DOHH2 (cell line): ENCODE results near the gene GPHN.
"Not testable (repeated sequence)": the region's sequence is repeated elsewhere in the genome, so short reads cannot be mapped to it uniquely, and the experiment has no call there.

Experiments used
- H3F3A ChIP-seq: fragments of 200-600 bp; sonication (generic), shearing (Covaris generic); 2 replicates; pipeline ENCODE4 v1.6.0; 2016; ENCODE audit warnings: antibody characterized with exemption, mild to moderate bottlenecking; ENCODE audit not compliant: control insufficient read depth, insufficient read depth
- H3K27ac ChIP-seq: fragments of 200-600 bp; sonication (generic); 2 replicates; pipeline ENCODE4 v1.5.1; 2014; ENCODE audit warnings: low read depth, mild to moderate bottlenecking, low read length, moderate library complexity
- H3K27me3 ChIP-seq: fragments of 200-600 bp; sonication (generic); 2 replicates; pipeline ENCODE4 v1.6.1; 2014; ENCODE audit warnings: mild to moderate bottlenecking, low read length, mixed read lengths; ENCODE audit not compliant: control insufficient read depth
- H3K36me3 ChIP-seq: fragments of 200-600 bp; sonication (generic); 2 replicates; pipeline ENCODE4 v1.6.1; 2014; ENCODE audit warnings: mild to moderate bottlenecking, low read length, moderate library complexity, mixed read lengths; ENCODE audit not compliant: control insufficient read depth
- H3K4me1 ChIP-seq: fragments of 200-600 bp; sonication (generic); 2 replicates; pipeline ENCODE4 v1.6.1; 2014; ENCODE audit warnings: mild to moderate bottlenecking, low read length, mixed read lengths; ENCODE audit not compliant: control insufficient read depth
- H3K4me2 ChIP-seq: fragments of 200-600 bp; sonication (generic); 2 replicates; pipeline ENCODE4 v1.6.0; 2014; ENCODE audit warnings: mild to moderate bottlenecking, low read length, moderate library complexity
- H3K4me3 ChIP-seq: fragments of 200-600 bp; sonication (generic); 2 replicates; pipeline ENCODE4 v1.5.1; 2014; ENCODE audit warnings: mild to moderate bottlenecking, low read length, mixed read lengths
- H3K79me2 ChIP-seq: fragments of 200-600 bp; sonication (generic); 2 replicates; pipeline ENCODE4 v1.6.1; 2014; ENCODE audit warnings: mild to moderate bottlenecking, low read length, mixed read lengths; ENCODE audit not compliant: control insufficient read depth
- H3K9me2 ChIP-seq: fragments of 200-600 bp; sonication (generic); replicated peaks from 2 replicates; pipeline ENCODE4 v1.6.1; 2014; ENCODE audit warnings: mild to moderate bottlenecking, low read length, mixed read lengths; ENCODE audit not compliant: control insufficient read depth
- H3K9me3 ChIP-seq: fragments of 200-600 bp; sonication (generic); 2 replicates; pipeline ENCODE4 v1.6.1; 2014; ENCODE audit warnings: antibody characterized with exemption, low read length, mixed read lengths; ENCODE audit not compliant: control insufficient read depth, insufficient read depth
- H4K20me1 ChIP-seq: fragments of 200-600 bp; sonication (generic); 2 replicates; pipeline ENCODE4 v1.6.0; 2014; ENCODE audit warnings: low read depth, mild to moderate bottlenecking, antibody characterized with exemption, low read length, moderate library complexity; ENCODE audit not compliant: control insufficient read depth, insufficient read depth
- EZH2phosphoT487 ChIP-seq: fragments of 200-600 bp; sonication (generic); IDR thresholded peaks from 2 replicates; pipeline ENCODE4 v1.6.1; 2017; ENCODE audit warnings: borderline replicate concordance, mild to moderate bottlenecking, antibody characterized with exemption, low read length, moderate library complexity, mixed read lengths
- TF ChIP-seq, protein P1 (sequence below): fragments of 200-600 bp; sonication (generic); IDR thresholded peaks from one replicate; pipeline ENCODE4 v1.5.1; 2014; ENCODE audit warnings: antibody characterized with exemption, mild to moderate bottlenecking, low read depth, low read length; ENCODE audit not compliant: poor library complexity, severe bottlenecking

The GPHN gene

GRCh38 chr14:66701813-66702212 lies 193.9 kb downstream of the GPHN start:
- no peak overlapping the region for H3K4me3 ChIP-seq
- TF ChIP-seq EZH2phosphoT487, result no peak
- TF ChIP-seq, protein P1, sequence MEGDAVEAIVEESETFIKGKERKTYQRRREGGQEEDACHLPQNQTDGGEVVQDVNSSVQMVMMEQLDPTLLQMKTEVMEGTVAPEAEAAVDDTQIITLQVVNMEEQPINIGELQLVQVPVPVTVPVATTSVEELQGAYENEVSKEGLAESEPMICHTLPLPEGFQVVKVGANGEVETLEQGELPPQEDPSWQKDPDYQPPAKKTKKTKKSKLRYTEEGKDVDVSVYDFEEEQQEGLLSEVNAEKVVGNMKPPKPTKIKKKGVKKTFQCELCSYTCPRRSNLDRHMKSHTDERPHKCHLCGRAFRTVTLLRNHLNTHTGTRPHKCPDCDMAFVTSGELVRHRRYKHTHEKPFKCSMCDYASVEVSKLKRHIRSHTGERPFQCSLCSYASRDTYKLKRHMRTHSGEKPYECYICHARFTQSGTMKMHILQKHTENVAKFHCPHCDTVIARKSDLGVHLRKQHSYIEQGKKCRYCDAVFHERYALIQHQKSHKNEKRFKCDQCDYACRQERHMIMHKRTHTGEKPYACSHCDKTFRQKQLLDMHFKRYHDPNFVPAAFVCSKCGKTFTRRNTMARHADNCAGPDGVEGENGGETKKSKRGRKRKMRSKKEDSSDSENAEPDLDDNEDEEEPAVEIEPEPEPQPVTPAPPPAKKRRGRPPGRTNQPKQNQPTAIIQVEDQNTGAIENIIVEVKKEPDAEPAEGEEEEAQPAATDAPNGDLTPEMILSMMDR, result no peak
- H3K27me3 ChIP-seq, result no peaks in the 10 kb centered on the region
- no peaks in the 10 kb centered on the region for H3F3A ChIP-seq
- H3K4me2 ChIP-seq, result no peak overlapping the region
- H3K9me3 ChIP-seq, result no peaks in the 10 kb centered on the region
- no peaks in the 10 kb centered on the region for H4K20me1 ChIP-seq
- no peaks in the 10 kb centered on the region for H3K36me3 ChIP-seq
- no peak overlapping the region for H3K27ac ChIP-seq
- H3K9me2 ChIP-seq, result no peaks in the 10 kb centered on the region
- no peaks in the 10 kb centered on the region for H3K4me1 ChIP-seq
- no peaks in the 10 kb centered on the region for H3K79me2 ChIP-seq

DNA sequence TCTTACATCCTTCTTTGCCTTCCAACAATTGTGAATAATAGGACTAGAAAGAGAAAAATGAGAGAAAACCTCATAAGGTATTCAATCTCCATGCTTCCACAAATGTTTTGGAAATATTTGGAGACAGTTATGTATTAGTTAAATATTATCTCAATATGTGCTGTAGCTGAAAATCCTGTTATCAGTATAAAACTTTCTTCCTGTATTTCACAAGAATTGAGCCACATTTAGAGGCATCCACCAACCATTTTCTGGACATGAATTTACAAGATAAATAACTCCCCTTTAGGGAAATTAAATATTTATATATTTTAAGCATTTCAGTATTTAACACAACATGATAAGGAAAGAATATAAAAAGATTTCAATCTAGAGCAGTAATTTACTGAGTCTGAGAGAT lies 200.3 kb downstream of the GPHN start:
- Histone ChIP-seq H3K27me3 (no peaks in the 10 kb centered on the region), H3K9me3 (no peaks in the 10 kb centered on the region; the same call in 1 of the 2 replicates), H3K4me1 (no peaks in the 10 kb centered on the region), H4K20me1 (no peaks in the 10 kb centered on the region), H3K36me3 (no peaks in the 10 kb centered on the region), H3K9me2 (no peaks in the 10 kb centered on the region), H3K27ac (no peak overlapping the region), H3F3A (no peaks in the 10 kb centered on the region), H3K4me2 (no peak overlapping the region), H3K4me3 (no peak overlapping the region), H3K79me2 (0 out of 2 replicates have a peak, but pooled peaks cover under 1% of the 10 kb centered on the region)
- TF ChIP-seq EZH2phosphoT487, result no peak
- TF ChIP-seq, protein P1, result no peak

- TF ChIP-seq, protein P1, result no peak
- no peak for TF ChIP-seq EZH2phosphoT487
- H3K27ac ChIP-seq, result no peak overlapping the region
- no peaks in the 10 kb centered on the region for H4K20me1 ChIP-seq
These were observed 201.3 kb downstream of the GPHN start for GRCh38 chr14:66709291-66709690.

GRCh38 chr14:66714291-66714690 lies 206.3 kb downstream of the GPHN start:
- H3K4me1 ChIP-seq, H3K36me3 ChIP-seq, H3K4me2 ChIP-seq: not testable (repeated sequence)

More at GRCh38 chr14:66709291-66709690, 201.3 kb downstream of the GPHN start:
- Histone ChIP-seq H3K9me2 (no peaks in the 10 kb centered on the region), H3F3A (no peaks in the 10 kb centered on the region), H3K9me3 (no peaks in the 10 kb centered on the region; the same call in 1 of the 2 replicates), H3K79me2 (peaks cover 7% of the 10 kb centered on the region), H3K27me3 (no peaks in the 10 kb centered on the region), H3K4me2 (no peak overlapping the region), H3K36me3 (no peaks in the 10 kb centered on the region), H3K4me1 (no peaks in the 10 kb centered on the region), H3K4me3 (no peak overlapping the region)

GRCh38 chr14:66715313-66715712 lies 207.4 kb downstream of the GPHN start:
- not testable (repeated sequence) for H3F3A ChIP-seq, H4K20me1 ChIP-seq, H3K27me3 ChIP-seq, H3K4me3 ChIP-seq, H3K4me1 ChIP-seq, H3K4me2 ChIP-seq, H3K27ac ChIP-seq, H3K9me3 ChIP-seq, H3K9me2 ChIP-seq, H3K36me3 ChIP-seq
- peaks cover 19% of the 10 kb centered on the region for H3K79me2 ChIP-seq

More at GRCh38 chr14:66714291-66714690, 206.3 kb downstream of the GPHN start:
- peaks cover 19% of the 10 kb centered on the region for H3K79me2 ChIP-seq
- H3K27me3 ChIP-seq, H3K27ac ChIP-seq, H3K9me2 ChIP-seq, H3K9me3 ChIP-seq, H3F3A ChIP-seq, H4K20me1 ChIP-seq, H3K4me3 ChIP-seq: not testable (repeated sequence)
